Measurements from ENCODE around the gene ARID3A. TPM values are rescaled to one million over a fixed set of nuclear protein-coding genes. Genes with fewer than 3 reads are reported as not detected.

Gene ARID3A
- total and polyA plus RNA-seq, 7 donors: 2.3 to 6.7 (median 4.2) TPM

DNA sequence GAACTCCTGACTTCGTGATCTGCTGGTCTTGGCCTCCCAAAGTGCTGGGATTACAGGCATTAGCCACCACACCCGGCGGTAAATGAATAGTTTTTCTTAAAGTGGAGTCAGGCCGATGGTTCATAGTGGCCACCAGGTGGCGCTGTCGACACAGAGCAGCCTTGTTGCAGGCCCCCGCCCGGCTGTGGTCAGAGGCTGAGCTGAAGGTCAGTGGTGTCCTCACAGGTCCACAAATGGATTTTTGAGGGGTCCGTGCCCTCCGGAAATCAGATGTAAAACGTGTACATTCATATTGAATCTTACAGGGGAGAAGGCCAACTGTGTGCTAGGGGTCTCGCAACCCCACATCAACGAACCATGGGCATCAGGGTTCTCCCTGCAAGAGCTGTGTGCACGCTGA lies 44.9 kb downstream of the ARID3A start:
- Histone ChIP-seq H3K4me1 (no peaks in the 10 kb centered on the region), H3K27me3 (ENCODE audit: insufficient read depth in 3 of 3, low read length in 2 of 3) (peaks cover 0 to 7% (median 0%) of the 10 kb centered on the region in 3 donors), H3K4me3 (no peak overlapping the region), H3K27ac (no peak overlapping the region), H3K36me3 (ENCODE audit: insufficient read depth in 1 of 2, low read depth in 1 of 2) (peaks cover 0 to 44% of the 10 kb centered on the region in 2 donors), H3K9me3 (peaks cover 17% of the 10 kb centered on the region)
- ATAC-seq (no peak), DNase-seq (no peak)
- intact Hi-C loops (cut with DNase I): no loop called here
- peak; percentile 41 for TF ChIP-seq CTCF (IDR thresholded peaks at IDR 0.05)
- 92 to 94% (median 94%) methylated on average over 14 of the region's 14 CpGs for WGBS, 3 donors

DNA sequence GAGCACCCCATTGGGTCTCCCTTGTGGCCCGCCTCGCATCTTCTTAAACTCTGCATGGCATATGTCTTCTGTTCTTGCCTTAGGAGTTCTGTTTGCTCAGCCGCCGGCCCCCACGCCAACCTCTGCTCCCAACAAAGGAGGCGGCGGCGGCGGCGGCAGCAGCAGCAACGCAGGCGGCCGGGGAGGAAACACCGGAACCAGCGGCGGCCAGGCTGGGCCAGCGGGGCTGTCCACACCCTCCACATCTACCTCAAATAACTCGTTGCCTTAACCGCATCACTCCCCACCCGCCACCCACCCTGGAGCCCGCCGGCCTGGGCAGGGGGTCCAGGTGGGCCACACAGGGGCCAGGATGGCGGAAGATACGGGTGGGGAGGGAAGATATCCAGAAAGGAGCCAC lies 46.0 kb downstream of the ARID3A start:
- Histone ChIP-seq H3K27ac (no peak overlapping the region), H3K27me3 (ENCODE audit: insufficient read depth in 3 of 3, low read length in 2 of 3) (peaks cover 0 to 7% (median 0%) of the 10 kb centered on the region in 3 donors), H3K36me3 (ENCODE audit: insufficient read depth in 1 of 2, low read depth in 1 of 2) (peaks cover 0 to 41% of the 10 kb centered on the region in 2 donors), H3K9me3 (peaks cover 17% of the 10 kb centered on the region), H3K4me1 (no peaks in the 10 kb centered on the region), H3K4me3 (no peak overlapping the region)
- no peak for DNase-seq
- 94 to 96% (median 95%) methylated on average over 22 to 24 of the region's 24 CpGs for WGBS, 3 donors
- intact Hi-C loops (cut with DNase I): no loop called here
- no peak for TF ChIP-seq CTCF (IDR thresholded peaks at IDR 0.05)
- no peak for ATAC-seq

- H3K4me1 ChIP-seq: no peaks in the 10 kb centered on the region
- WGBS, 3 donors: 94 to 95% (median 95%) methylated on average over 6 of the region's 6 CpGs
- H3K4me3 ChIP-seq: no peak overlapping the region
- peaks cover 0 to 36% of the 10 kb centered on the region in 2 donors for H3K36me3 ChIP-seq (ENCODE audit: insufficient read depth in 1 of 2, low read depth in 1 of 2)
- intact Hi-C loops (cut with DNase I): no loop called here
- H3K27ac ChIP-seq: no peak overlapping the region
- no peak for ATAC-seq
- peaks cover 17% of the 10 kb centered on the region for H3K9me3 ChIP-seq
- peaks cover 0 to 7% (median 0%) of the 10 kb centered on the region in 3 donors for H3K27me3 ChIP-seq (ENCODE audit: insufficient read depth in 3 of 3, low read length in 2 of 3)
- DNase-seq: no peak
- no peak for TF ChIP-seq CTCF (IDR thresholded peaks at IDR 0.05)
Measured at GRCh38 chr19:972281-972680, 46.4 kb downstream of the ARID3A start.

DNA sequence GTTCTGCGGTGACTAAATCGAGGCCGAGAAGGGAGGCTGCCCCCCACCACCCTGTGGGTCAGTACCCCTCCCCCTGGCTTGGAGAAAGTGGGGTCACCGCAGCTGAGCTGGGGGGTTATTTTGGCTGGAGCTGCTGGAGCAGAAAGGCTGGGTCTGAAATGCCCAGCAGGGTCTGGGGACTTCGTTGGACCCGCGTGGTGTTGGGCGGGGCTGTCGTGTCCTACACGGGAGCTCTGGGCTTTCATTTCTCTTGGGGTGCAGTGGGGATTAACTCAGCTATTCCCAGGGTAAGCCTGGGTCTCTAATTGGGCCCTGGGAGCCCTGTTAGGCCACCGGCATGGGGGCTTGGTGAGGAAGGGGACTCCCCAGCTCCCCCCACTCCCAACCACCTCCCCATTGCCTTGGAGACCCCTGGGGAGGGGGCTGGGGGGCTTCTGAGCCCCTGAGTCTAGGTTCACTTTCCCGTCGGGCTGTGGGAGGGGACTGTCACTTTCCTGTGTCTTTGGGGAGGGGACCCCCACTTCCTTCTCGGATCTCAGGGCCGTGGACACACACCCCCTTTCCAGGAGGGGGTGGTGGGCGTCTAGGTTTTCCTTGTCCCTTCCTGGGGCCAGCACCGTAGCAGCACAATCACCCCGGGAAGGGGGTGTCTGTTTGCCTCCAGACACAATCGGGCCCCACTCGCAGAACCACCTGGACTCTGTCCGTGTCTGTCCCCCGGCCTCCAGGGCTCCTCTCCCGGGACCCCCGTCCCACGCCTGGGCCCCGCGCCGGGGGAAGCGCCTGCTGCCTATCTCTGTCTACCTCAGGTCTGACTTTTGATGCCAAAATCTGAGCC lies 48.1 kb downstream of the ARID3A start:
- Histone ChIP-seq H3K27me3 (ENCODE audit: insufficient read depth in 3 of 3, low read length in 2 of 3) (peaks cover 0 to 7% (median 0%) of the 10 kb centered on the region in 3 donors), H3K36me3 (ENCODE audit: insufficient read depth in 1 of 2, low read depth in 1 of 2) (peaks cover 0 to 25% of the 10 kb centered on the region in 2 donors), H3K9me3 (peaks cover 17% of the 10 kb centered on the region), H3K27ac (no peak overlapping the region), H3K4me1 (no peaks in the 10 kb centered on the region), H3K4me3 (no peak overlapping the region)
- WGBS, 3 donors: 60 to 65% (median 61%) methylated on average over 27 to 29 of the region's 29 CpGs
- ATAC-seq (no peak), DNase-seq (no peak)
- intact Hi-C loops (cut with DNase I): no loop called here
- no peak for TF ChIP-seq CTCF (IDR thresholded peaks at IDR 0.05)
